Measurements from ENCODE around the gene ZNF333.
"Not testable (repeated sequence)": the region's sequence is repeated elsewhere in the genome, so short reads cannot be mapped to it uniquely, and the experiment has no call there.

Gene ZNF333

DNA sequence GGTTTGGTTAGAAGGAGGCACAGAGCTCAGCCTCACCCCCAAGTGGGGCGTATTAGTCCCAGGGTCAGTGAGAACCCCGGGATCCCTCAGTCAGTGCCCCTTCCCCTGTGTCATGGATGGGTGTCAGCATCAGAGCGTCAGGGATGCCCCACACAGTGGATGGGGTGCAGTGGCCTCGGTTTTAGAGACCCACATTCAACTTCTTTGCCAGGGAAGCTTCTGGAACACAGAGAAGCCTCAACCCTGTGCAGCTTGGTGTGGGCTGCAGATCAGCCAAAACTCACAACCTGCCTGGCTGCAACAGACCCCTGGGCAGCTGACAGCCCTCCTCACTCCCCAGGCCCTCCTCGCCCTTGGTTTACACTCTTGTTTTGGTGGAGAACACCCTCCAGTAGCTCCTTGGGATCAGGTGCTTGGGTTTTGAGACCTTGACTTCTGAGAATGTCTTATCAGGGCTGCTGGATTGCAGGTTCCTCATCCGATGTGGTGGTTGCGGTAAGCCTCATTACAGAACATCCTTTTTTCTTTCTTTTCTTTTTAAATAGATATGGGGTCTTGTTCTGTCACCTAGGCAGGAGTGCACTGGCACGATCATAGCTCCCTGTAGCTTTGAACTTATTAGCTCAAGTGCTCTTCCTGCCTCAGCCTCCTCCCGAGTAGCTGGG lies 11.0 kb downstream of the ZNF333 start:
- DNase-seq, result no peak

DNA sequence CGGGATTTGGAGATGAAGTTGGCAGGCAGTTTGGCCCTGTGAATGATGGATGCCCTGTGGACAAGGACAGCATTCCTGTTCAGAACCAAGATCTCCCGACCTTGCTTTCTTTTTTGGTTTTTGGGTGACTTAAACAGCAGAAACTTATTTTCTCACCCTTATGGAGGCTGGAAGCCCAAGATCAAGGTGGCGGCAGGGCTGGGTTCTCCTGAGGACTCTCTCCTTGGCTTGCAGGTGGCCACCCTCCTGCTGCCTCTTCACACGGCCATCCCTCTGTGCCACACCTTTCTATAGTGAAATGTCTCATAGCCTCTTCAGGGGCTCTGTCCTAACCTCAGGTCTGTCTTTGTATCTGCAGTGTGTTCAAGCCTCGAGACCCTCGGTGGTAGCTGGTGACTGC lies 14.0 kb downstream of the ZNF333 start:
- DNase-seq, result no peak

DNA sequence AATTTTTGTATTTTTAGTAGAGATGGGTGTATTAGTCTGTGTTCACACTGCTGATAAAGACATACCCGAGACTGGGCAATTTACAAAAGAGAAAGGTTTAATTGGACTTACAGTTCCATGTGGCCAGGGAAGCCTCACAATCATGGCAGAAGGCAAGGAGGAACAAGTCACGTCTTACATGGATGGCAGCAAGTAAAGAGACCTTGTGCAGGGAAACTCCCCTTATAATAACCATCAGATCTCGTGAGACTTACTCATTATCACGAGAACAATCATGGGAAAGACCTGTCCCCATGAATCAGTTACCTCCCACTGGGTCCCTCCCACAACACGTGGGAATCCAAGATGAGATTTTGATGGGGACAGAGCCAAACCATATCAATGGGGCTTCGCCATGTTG lies 14.6 kb downstream of the ZNF333 start:
- DNase-seq, result no peak

DNA sequence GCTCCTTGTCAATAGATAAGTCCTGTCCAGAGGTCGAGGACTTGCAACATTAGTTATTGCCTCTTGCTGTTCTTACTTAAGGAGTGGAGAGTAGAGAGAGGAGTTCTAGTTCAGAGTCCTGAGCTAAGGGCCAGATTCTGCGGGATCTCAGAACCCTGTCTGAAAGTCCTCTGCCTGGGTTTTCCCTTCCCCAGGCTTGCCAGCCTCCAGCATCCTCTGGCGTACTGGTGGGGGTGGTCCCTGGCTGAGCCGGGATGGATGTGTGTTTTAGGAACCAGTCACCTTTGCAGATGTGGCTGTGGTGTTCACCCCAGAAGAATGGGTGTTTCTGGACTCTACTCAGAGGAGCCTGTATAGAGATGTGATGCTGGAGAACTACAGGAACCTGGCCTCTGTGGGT lies 26.0 kb downstream of the ZNF333 start:
- no peak for DNase-seq

DNA sequence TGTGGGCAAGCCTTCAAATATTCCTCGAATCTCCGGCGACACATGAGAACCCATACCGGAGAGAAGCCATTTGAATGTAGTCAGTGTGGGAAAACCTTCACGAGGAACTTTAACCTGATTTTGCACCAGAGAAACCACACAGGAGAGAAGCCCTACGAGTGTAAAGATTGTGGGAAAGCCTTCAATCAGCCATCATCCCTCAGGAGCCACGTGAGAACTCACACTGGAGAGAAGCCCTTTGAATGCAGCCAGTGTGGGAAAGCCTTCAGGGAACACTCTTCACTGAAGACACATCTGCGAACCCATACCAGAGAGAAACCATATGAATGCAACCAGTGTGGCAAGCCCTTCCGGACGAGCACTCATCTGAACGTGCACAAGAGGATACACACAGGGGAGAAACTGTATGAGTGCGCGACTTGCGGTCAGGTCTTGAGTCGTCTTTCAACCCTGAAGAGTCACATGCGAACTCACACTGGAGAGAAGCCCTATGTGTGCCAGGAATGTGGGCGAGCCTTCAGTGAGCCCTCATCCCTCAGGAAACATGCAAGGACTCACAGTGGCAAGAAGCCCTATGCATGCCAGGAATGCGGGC lies 28.8 kb downstream of the ZNF333 start:
- no peak for DNase-seq

DNA sequence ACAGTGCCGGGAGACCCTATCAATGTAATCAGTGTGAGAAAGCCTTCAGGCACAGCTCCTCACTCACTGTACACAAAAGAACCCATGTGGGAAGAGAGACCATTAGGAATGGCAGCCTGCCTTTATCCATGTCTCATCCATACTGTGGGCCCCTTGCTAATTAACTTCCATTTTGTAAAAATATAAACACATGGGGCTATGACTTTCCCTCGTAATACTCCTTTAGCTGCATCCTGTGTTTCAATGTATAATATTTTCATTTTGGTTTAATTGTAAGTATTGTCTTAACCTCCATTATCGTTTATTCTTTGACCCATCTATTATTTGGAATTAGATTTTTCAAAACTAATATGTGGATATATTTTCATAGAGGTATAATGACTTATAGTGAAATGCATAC lies 29.3 kb downstream of the ZNF333 start:
- no peak for DNase-seq

DNA sequence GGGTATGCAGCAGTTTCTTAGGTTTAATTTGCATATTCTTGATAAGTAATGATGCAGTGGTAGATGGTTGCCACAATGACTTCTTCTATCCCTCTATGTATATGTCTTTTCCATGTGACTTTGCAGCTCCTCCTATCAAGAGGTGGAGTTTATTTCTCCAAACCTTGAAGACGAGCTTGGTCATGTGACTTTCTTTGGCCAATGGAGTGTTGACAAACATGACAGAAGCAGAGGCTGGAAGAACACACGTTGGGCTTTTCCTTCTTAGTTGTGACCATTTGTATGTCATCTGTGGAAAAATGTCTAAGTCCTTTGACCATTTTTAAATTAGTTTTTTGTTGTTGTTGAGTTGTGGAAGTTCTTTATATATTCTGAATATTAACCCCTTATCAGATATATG lies 32.3 kb downstream of the ZNF333 start:
- DNase-seq, result no peak

DNA sequence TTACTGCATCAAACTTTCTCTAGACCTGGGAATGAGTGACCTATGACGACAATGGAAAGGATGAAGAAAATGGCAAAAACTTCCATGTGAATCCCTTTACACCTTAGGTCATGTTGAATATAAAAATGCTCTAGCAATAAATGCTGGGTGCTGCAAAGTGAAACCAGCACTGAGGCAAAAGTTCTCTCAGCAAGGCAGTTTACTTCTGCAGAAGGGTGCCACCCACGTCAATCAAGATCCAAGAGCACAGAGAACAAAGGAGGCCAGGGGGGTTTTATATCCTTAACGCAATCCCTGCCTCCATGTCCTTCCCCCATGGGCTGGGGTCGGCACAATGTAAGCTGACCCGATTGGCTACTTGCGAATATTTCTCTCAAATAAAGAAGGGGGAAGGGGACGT lies 38.7 kb downstream of the ZNF333 start:
- DNase-seq, result no peak

DNA sequence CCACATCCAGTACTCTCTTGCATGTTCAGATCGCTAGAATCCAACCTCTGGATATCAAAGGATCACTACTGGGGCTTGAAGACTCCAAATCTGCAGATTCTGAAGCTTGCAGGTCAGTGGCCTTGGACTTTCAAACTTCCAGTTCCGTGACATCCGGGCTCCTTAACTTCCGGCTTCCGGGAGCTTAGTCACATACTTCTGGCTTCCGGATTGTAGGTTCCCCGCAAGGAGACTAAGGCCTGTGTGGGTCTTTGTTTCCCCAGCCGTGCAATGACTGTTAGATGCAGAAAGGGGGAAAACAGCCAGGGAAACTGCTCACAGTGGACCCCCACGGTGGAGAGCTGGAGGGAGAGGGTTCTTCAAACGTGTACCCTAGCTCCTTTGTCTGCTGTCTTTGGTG lies 41.4 kb downstream of the ZNF333 start:
- no peak for DNase-seq

DNA sequence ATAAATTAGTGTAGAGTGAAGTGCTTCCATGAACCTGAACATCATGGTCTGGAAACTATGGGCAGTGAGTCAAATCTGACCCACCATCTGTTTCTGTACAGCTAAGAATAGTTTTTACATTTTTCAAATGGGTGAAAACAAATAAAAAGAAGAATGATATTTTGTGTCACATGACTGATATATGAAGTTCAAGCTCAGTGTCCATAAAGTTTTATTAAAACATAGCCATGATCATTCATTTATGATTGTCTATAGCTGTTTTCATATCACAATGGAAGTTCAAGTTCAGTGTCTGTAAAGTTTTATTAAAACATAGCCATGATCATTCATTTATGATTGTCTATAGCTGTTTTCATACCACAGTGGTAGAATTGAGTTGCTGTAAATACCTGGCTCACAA lies 42.7 kb downstream of the ZNF333 start:
- DNase-seq, result no peak

DNA sequence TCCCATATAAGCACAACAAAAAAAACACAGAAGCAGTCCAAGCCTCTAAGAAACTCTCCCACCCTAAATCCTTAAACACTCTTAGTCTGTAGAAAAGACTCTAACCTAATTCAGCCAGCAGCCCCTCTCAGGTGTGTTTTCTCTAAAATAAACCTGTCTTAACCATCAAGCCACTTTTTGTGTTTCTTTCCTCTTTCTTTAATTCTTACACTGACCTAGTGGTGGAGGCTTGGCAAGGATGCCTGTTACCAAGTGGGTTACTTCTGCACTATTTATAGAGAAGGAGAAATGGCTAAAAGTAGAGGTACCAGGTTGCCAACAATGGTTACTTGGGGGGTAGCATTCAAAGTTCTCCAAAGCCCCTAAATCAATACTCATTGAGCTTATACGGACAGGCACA lies 43.7 kb downstream of the ZNF333 start:
- DNase-seq, result no peak

DNA sequence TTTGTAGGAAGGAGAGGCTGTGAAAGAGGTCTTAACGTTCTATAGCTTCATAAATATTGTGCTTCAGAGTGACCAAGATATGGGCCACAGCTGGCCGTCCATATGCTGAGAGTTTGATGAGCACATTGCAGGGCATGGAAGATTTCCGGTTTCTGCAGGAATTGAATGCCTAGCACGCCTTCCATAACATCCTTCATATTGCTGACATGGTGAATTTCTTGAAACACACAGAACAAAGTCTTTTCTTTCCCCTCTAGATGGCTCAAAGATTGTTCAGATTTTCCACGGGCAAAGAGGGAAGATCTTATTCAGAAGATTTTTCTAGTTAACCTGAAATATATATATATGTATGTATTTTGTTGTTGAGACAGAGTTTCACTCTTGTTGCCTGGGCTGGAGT lies 46.1 kb downstream of the ZNF333 start:
- no peak for DNase-seq

DNA sequence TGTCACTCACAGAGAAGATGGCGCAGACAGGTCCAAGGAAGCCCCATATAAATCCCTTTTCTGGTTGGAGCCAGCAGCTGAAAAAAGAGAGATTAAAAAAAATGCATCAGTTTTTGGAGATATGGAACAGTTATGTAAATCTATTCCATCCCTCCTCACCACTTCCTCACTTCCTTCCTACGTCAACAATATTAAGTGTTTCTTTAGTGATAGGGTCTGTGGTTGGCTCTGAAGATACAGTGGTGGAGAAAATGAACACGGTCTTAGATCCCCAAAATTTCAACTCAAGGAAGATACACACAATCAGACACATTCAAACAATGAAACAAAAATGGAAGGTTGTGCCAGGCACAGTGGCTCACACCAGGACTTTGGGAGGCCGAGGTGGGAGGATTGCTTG lies 57.0 kb downstream of the ZNF333 start:
- DNase-seq, result no peak

DNA sequence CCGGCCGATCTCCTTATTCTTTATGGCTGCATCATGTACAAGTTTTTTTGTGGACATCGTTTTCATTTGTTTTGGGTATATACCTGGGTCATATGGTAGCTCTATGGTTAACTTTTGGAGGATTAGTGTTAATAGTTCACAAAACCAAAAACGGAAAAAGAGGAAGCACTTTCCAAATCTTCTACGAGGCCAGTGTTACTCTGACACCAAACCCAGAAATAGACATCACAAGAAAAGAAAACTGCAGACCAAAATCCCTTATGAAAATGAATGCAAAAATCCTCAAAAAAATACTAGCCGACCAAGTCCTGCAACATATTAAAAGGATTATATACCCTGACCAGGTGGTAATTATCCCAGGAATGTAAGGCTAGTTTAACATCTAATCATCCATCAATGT lies 58.8 kb downstream of the ZNF333 start:
- no peak for DNase-seq

DNA sequence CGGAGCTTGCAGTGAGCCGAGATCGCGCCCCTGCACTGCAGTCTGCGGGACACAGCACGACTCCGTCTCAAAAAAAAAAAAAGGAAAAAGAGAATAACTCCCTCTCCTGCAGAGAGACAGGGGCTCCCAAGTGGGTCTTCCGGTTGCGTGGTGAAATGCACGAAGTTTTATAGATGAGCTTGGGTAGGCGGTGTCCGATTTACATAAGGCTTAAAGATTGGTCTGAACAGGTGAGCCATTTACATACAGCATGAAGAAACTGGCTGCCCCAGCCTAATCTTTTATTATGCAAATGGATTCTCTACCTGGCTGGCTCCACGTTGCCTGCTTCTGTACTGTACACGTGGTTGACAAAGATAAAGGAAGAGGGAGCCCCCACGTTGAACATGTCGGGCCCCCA lies 69.0 kb downstream of the ZNF333 start:
- DNase-seq, result no peak

DNA sequence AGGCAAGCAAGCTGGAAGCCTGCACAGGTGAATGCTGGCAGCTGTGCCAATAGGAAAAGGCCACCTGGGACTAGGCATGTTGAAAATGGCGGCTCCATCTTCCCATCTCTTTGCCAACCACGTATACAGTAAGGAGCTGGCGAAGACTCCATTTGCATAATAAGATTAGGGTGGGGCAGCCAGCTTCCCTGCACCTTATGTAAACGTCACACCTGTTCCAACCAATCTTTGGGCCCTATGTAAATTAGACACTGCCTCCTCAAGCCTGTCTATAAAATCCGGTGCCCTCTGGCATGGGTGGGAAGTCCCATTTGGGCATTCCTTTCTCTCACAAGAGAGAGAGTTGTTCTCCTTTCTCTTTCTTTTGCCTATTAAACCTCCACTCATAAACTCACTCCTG lies 71.8 kb downstream of the ZNF333 start:
- no peak for DNase-seq

DNA sequence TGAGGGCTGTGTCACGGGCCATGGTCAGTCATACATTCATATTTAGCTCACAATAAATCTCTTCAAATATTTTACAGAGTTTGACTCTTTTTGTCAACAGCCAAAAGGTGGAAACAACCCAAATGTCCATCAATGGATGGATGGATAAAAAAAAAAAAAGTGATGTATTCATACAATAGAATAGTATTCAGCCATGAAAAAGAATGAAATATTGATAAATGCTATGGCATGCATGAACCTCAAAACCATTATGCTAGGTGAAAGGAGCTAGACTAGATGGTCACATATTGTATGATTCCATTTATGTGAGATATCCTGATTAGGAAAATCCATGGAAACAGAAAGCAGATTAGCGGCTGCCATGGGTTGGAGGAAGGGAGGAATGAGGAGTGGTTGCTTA lies 72.3 kb downstream of the ZNF333 start:
- DNase-seq, result no peak

DNA sequence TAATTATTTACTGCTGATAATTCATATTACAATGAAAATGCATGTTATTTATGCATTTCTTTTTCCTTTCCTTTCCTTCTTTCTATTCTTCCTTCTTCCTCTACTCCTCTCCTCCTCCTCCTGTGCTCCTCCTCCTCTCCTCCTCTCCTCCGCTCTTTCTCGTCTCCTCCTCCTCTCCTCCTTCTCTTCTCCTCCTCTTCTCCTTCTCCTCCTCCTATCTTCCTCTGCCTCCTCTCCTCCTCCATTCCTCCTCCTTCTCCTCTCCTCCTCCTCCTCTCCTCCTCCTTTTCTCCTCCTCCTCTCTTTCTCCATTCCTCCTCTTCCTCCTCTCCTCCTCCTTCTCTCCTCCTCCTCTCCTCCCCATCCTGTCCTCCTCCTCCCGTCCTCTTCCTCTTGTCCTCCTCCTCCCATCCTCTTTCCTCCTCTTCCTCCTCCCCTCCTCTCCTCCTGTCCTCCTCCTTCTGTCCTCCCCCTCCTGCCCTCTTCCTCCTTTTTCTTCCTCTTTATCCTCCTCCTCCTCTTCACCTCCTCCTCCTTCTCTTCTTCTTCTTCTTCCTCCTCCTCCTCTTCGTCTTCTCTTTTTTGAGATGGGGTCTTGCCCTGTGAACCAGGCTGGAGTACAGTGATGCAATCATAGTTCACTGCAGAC lies 73.8 kb downstream of the ZNF333 start:
- DNase-seq, result no peak

DNA sequence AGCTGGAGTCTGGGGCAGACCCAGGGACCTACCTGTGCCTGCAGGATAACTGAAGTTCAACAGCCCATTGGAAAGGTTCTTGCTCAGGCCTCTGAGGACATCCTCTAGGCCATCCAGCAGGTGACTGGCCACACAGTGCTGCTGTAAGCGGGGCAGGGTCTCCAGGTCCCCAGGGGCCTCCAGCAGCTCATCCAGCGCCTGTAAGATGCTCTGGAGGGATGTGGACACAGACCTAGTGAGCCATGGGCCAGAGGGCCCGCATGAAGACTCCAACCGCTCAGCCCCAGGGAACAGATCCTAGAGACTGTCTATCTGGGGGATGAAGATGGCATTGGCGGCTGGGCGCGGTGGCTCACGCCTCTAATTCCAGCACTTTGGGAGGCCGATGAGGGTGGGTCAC lies 74.6 kb downstream of the ZNF333 start:
- DNase-seq, result no peak

DNA sequence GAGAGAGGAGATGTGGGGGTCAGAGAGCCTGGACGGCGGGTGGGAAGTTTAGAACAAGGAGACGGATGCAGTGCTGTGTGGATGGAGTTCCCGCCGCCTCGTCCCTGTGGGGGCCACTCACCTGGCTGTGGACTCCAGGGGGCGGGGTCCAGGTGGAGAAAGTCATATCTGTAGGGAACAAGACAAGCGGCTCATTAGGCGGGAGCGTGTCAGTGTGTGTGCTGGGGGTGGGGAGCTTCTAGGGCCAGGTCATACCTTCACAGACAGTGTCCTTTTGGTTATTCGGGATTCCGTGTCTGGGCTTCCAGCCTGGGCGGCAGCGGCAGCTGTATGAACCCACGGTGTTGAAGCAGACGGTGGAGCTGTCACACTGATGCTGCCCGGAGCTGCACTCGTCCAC lies 75.6 kb downstream of the ZNF333 start:
- not testable (repeated sequence) for DNase-seq

DNA sequence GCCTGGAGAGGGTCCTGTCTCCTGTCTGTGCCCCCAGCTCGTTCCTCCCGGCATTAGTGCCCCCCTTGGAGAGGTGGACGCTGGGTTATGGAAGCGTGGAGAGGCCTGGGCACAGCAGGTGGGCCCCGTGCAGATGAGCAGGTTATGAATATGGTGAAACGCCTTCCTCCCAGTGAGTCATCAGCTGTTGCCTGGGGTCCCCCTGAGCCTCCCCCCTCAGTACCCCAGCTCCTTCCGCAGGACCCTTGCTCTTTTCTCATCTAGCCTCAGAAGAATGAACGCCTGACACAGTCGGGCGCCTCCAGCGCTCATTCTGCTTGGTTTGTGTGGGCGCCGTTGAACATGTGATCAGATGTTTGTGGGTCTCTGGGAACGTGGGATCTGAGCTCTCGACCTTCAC lies 76.0 kb downstream of the ZNF333 start:
- DNase-seq, result not testable (repeated sequence)

DNA sequence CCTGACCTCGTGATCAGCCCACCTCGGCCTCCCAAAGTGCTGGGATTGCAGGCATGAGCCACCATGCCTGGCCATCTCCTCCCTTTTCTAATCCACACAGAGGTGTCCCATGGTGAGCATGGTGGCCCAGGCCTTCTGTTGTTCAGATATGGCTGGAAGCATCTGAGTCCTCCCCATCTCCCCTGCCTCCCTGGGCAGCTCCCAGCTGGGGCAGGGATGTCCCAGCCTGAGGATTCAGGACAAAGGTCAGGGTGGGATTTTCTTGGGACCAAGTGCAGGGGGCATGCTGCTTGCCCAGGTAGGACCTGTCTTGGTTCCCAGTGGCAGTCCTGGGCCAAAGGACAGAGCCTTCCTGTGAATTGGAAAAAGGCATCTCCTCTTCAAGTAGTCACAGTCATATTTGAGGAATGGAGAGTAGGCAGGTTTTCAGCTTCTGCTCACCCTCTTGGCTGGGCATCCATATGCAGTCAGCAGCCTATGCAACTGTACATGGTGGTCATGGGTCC lies 77.7 kb downstream of the ZNF333 start:
- DNase-seq, result no peak

DNA sequence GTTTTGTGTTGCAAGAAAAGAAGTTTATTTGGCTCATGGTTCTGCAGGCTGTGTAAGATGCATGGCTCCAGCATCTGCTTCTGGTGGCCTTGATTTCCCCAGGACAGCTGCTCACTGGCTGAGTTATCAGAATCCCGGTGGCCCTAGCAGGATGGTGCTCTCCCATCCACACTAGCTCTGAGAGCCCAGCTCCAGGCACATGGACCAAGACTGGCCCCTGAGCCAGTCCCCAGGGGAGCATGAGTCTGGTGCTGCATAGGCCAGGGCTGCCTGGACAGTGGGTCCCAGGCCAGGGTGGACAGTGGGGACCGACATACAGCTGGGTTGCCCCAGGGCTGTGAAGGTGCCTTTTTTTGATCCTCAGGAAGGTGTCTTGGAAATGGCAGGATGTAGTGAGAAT lies 78.2 kb downstream of the ZNF333 start:
- DNase-seq, result no peak

DNA sequence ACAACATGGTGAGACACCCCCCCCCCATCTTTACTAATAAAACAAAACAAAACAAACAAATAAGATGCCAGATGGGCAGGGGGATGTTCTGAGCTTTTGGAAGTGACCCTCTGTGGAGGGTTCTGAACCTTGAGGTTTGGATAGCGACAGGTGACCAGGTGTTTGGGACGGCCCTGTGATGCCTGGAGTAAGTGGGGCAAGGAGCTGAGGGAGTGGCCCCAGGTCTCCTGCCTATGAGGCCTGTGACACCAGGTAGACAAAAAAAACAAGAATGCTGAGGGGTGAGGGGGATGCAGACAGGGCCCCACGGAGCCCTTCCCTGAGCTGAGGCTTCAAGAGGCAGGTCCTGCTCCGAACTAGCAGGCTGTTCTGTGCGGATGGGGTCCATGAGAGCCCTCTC lies 79.4 kb downstream of the ZNF333 start:
- no peak for DNase-seq

DNA sequence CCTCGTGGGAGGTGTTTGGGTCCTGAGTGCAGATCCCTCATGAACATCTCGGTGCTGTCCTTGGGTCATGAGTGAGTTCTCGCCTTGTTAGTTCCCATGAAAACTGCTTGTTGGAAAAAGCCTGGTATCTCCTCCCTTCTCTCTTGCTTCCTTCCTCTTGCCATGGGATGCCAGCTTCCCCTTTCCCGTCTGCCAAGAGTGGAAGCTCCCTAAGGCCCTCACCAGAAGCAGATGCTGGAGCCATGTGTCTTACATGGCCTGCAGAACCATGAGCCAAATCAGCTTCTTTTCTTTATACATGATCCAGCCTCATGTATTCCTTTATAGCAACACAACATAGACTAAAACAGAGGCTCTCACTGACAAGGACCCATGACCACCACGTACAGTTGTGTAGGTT lies 80.3 kb downstream of the ZNF333 start:
- no peak for DNase-seq

All from DMS 273 treated with DMSO at 0.1 percent for 48 hours (cell line).